Mononuclear cell (primary cell): Measurements from ENCODE around the gene UBR7. TPM values are rescaled to one million over a fixed set of nuclear protein-coding genes. Genes with fewer than 3 reads are reported as not detected.

Experiments used
- H3K27me3 ChIP-seq: 2 replicates; pipeline ENCODE4 v1.6.0; 2011; ENCODE audit warnings: low read length, control low read depth; ENCODE audit not compliant: insufficient read depth
- H3K4me1 ChIP-seq: 2 replicates; pipeline ENCODE4 v1.5.1; 2011; ENCODE audit warnings: mild to moderate bottlenecking, low read length, control low read depth; ENCODE audit not compliant: insufficient read depth
- H3K4me3 ChIP-seq: 2 replicates; pipeline ENCODE4 v1.5.1; 2011; ENCODE audit warnings: mild to moderate bottlenecking, low read length, moderate library complexity
- H3K9me3 ChIP-seq: 2 replicates; pipeline ENCODE4 v1.5.1; 2011; ENCODE audit warnings: low read depth, mild to moderate bottlenecking, control low read depth, low read length
- total RNA-seq: library from RNA; depleted of rRNA; stranded (reverse); fragments of >200 nt; gene quantifications from one replicate; pipeline ENCODE4 v1.2.3, GENCODE V29; 2012

Gene UBR7
- total RNA-seq, 1 donor: 12.0 TPM

- Histone ChIP-seq H3K4me3 (no peak overlapping the region), H3K27me3 (no peaks in the 10 kb centered on the region), H3K9me3 (no peaks in the 10 kb centered on the region)
These were observed 60.2 kb downstream of the UBR7 start for GRCh38 chr14:93267149-93267711.

DNA sequence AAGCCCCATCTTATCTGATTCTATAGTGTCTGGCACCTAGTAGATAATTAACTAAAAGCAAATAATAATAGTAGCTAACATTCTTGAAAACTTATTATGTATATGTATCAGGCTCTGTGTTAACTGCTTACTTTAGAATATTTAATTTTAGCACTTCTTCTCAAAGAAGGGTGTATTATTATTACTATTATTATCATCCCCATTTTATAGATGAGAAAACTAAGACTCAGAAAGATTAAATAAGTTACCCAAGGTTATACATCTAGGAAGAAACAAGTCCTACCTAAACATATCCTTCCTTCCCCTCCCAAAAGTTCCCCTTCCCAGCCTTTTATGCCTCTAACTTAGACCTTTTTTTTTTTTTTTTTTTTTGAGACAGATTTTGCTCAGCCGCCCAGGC lies 61.4 kb downstream of the UBR7 start:
- H3K4me1 ChIP-seq: no peaks in the 10 kb centered on the region
- H3K4me3 ChIP-seq: no peak overlapping the region
- no peaks in the 10 kb centered on the region for H3K9me3 ChIP-seq
- H3K27me3 ChIP-seq: no peaks in the 10 kb centered on the region

More at GRCh38 chr14:93267149-93267711, 60.2 kb downstream of the UBR7 start:
- H3K4me1 ChIP-seq: no peaks in the 10 kb centered on the region

- H3K4me1 ChIP-seq: no peaks in the 10 kb centered on the region
- no peaks in the 10 kb centered on the region for H3K9me3 ChIP-seq
- no peaks in the 10 kb centered on the region for H3K27me3 ChIP-seq
- no peak overlapping the region for H3K4me3 ChIP-seq
These were observed 62.4 kb downstream of the UBR7 start for GRCh38 chr14:93269341-93270068.

DNA sequence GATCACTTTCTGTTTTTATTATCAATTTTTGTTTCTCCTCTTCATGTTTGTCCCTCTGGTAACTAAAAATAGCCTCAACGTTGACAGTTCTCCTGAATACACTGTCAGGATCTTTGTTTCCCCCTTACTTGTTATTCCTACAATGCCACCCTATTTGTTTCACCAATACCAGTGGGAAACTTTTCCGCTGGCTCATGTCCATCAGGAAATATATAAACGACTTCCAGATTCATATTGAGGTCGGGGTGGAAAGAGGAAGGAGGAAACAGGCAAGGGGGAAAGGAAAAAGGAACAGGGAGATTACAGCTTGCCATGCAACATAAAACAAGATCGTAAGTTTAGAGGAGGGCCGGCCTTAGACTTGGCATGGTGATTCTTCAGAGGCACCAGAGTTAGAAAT lies 64.1 kb downstream of the UBR7 start:
- H3K9me3 ChIP-seq: no peaks in the 10 kb centered on the region
- no peaks in the 10 kb centered on the region for H3K4me1 ChIP-seq
- no peaks in the 10 kb centered on the region for H3K27me3 ChIP-seq
- no peak overlapping the region for H3K4me3 ChIP-seq

- H3K4me1 ChIP-seq: no peaks in the 10 kb centered on the region
- H3K4me3 ChIP-seq: no peak overlapping the region
- no peaks in the 10 kb centered on the region for H3K27me3 ChIP-seq
- no peaks in the 10 kb centered on the region for H3K9me3 ChIP-seq
These were observed 67.2 kb downstream of the UBR7 start for GRCh38 chr14:93274055-93274806.

GRCh38 chr14:93276031-93276716 lies 69.1 kb downstream of the UBR7 start:
- Histone ChIP-seq H3K27me3 (no peaks in the 10 kb centered on the region), H3K9me3 (no peaks in the 10 kb centered on the region), H3K4me1 (no peaks in the 10 kb centered on the region), H3K4me3 (no peak overlapping the region)

Other genes starting within 250 kb of the UBR7 start
- gene ITPK1, start 91.3 kb upstream of the UBR7 start, total RNA-seq: 35.9 TPM
- 109 TPM for gene MOAP1, start 22.4 kb upstream of the UBR7 start, total RNA-seq
- gene LYSET, start 21.9 kb upstream of the UBR7 start, total RNA-seq: 13.6 TPM
- gene GON7, start 191 bp upstream of the UBR7 start, total RNA-seq: 4.6 TPM
- 10.4 TPM for gene BTBD7, start 125.8 kb downstream of the UBR7 start, total RNA-seq
- gene COX8C, start 139.9 kb downstream of the UBR7 start, total RNA-seq: not detected
- gene UNC79, start 223.7 kb downstream of the UBR7 start, total RNA-seq: not detected